Measurements from ENCODE around the gene CTDP1.

Gene CTDP1

DNA sequence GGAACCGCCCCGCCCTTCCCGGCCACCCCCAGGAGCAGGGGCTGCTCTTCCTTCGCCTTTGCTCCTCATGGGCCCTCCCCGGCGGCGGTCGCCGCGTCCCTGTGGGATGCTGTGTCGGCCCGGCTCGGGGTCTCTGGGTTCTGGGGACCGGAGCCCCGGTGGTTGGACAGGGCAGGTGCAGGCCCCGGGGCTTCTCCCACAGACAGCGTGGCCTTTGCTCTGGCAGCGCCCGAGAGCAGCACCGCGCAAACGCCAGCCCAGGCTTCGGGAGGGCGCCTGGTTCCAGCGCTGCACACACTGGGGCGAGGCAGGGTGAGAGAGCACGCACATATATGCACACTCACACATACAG, 109.1 kb downstream of the CTDP1 start:
- Histone ChIP-seq H3K9me3 (ENCODE audit: control insufficient read depth, low read length) (no peaks in the 10 kb centered on the region), H3K36me3 (ENCODE audit: control insufficient read depth, insufficient read depth, low read length) (no peaks in the 10 kb centered on the region), H3K27me3 (ENCODE audit: control insufficient read depth, insufficient read depth, low read length, poor library complexity, severe bottlenecking) (peaks cover 78% of the 10 kb centered on the region), H3K4me1 (ENCODE audit: control insufficient read depth, insufficient read depth, low read length) (no peaks in the 10 kb centered on the region), H3K4me3 (ENCODE audit: insufficient read depth, low read depth, low read length) (no peak overlapping the region), H3K27ac (ENCODE audit: insufficient read depth, low read depth, low read length, poor library complexity, severe bottlenecking) (no peak overlapping the region)
- WGBS, 2 experiments, result 62 to 63% methylated on average over 27 of the region's 27 CpGs

- Histone ChIP-seq H3K27ac (ENCODE audit: insufficient read depth, low read depth, low read length, poor library complexity, severe bottlenecking) (no peak overlapping the region), H3K9me3 (ENCODE audit: control insufficient read depth, low read length) (no peaks in the 10 kb centered on the region), H3K27me3 (ENCODE audit: control insufficient read depth, insufficient read depth, low read length, poor library complexity, severe bottlenecking) (peaks cover 76% of the 10 kb centered on the region), H3K4me3 (ENCODE audit: insufficient read depth, low read depth, low read length) (no peak overlapping the region), H3K4me1 (ENCODE audit: control insufficient read depth, insufficient read depth, low read length) (no peaks in the 10 kb centered on the region), H3K36me3 (ENCODE audit: control insufficient read depth, insufficient read depth, low read length) (no peaks in the 10 kb centered on the region)
- WGBS, 2 experiments, result 93% methylated on average over 54 of the region's 54 CpGs
These were observed 109.7 kb downstream of the CTDP1 start for GRCh38 chr18:79789091-79789891.

GRCh38 chr18:79789901-79790890, 110.6 kb downstream of the CTDP1 start:
- no peaks in the 10 kb centered on the region for H3K4me1 ChIP-seq (ENCODE audit: control insufficient read depth, insufficient read depth, low read length)
- no peaks in the 10 kb centered on the region for H3K36me3 ChIP-seq (ENCODE audit: control insufficient read depth, insufficient read depth, low read length)
- no peaks in the 10 kb centered on the region for H3K9me3 ChIP-seq (ENCODE audit: control insufficient read depth, low read length)
- peaks cover 66% of the 10 kb centered on the region for H3K27me3 ChIP-seq (ENCODE audit: control insufficient read depth, insufficient read depth, low read length, poor library complexity, severe bottlenecking)
- H3K4me3 ChIP-seq (ENCODE audit: insufficient read depth, low read depth, low read length), result no peak overlapping the region
- WGBS, 2 experiments, result 87 to 88% methylated on average over 46 of the region's 46 CpGs
- no peak overlapping the region for H3K27ac ChIP-seq (ENCODE audit: insufficient read depth, low read depth, low read length, poor library complexity, severe bottlenecking)

DNA sequence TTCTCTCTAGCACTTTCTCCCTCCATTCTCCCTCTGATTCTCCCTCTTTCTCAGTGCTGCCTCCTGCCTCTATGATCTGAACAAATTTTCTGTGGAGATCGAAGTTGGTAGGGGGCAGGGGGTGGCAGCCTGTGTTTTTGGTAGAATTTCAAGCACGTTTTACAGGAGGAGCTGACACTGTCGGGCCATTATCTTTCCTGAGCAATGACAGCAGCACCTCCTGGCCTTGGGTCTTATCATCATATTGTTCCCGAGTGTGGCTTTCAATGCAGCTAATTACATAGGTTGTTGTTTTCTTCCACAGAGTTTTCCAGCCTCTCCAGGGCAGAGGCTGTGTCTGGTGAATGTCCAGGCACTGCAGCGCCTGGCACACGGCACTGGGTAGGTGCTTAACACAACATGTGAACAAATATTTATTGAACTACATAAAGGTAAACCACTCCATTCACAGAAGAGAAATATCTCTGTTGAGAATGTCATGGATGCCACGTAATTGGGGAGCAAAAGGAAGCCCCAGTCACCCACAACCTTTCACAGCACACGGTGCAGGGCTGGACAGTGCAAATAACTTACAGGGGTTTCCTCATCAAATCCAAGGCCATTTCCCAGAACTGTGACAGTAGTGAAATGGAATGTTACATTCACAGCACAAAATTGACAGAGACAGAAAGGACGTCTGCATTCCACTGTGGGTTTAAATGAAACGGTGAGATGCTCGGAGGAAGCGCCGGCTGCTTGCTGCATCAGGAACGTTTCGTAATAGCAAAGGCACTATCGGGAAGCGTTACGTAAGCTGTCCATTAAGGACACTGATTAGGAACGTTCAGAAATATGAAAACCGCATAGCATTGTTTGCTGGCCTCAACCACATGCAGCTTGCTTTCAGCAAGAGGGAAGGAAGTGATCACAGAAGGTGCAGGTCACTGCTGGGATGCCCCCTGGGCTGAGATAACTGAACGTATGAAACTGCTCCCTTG, 111.7 kb downstream of the CTDP1 start:
- Histone ChIP-seq H3K9me3 (ENCODE audit: control insufficient read depth, low read length) (no peaks in the 10 kb centered on the region), H3K36me3 (ENCODE audit: control insufficient read depth, insufficient read depth, low read length) (no peaks in the 10 kb centered on the region), H3K27me3 (ENCODE audit: control insufficient read depth, insufficient read depth, low read length, poor library complexity, severe bottlenecking) (peaks cover 64% of the 10 kb centered on the region), H3K27ac (ENCODE audit: insufficient read depth, low read depth, low read length, poor library complexity, severe bottlenecking) (no peak overlapping the region), H3K4me1 (ENCODE audit: control insufficient read depth, insufficient read depth, low read length) (no peaks in the 10 kb centered on the region), H3K4me3 (ENCODE audit: insufficient read depth, low read depth, low read length) (no peak overlapping the region)
- WGBS, 2 experiments, result 80 to 82% methylated on average over 21 of the region's 21 CpGs

- Histone ChIP-seq H3K9me3 (ENCODE audit: control insufficient read depth, low read length) (no peaks in the 10 kb centered on the region), H3K27ac (ENCODE audit: insufficient read depth, low read depth, low read length, poor library complexity, severe bottlenecking) (no peak overlapping the region), H3K27me3 (ENCODE audit: control insufficient read depth, insufficient read depth, low read length, poor library complexity, severe bottlenecking) (peaks cover 64% of the 10 kb centered on the region), H3K4me1 (ENCODE audit: control insufficient read depth, insufficient read depth, low read length) (no peaks in the 10 kb centered on the region), H3K4me3 (ENCODE audit: insufficient read depth, low read depth, low read length) (no peak overlapping the region), H3K36me3 (ENCODE audit: control insufficient read depth, insufficient read depth, low read length) (no peaks in the 10 kb centered on the region)
- WGBS, 2 experiments, result 92 to 93% methylated on average over 46 of the region's 46 CpGs
These were observed 112.7 kb downstream of the CTDP1 start for GRCh38 chr18:79792096-79792987.

DNA sequence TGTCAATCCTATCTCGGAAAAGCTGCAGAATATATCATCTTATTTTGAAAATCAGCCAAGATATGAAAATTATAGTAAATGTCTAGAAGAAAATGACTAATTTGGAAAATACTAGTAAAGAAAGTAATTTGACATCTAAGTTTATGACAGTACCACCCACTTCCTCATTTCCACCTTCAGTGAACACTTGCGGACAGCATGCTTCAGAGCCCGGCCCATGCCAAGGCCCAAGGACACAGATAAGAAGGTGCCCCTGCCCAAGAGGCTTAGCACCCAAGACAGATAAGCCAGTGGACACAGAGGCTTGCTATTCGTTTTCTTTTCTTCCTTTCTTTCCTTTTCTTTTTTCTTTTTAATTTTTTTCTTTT, 113.4 kb downstream of the CTDP1 start:
- Histone ChIP-seq H3K9me3 (ENCODE audit: control insufficient read depth, low read length) (no peaks in the 10 kb centered on the region), H3K27me3 (ENCODE audit: control insufficient read depth, insufficient read depth, low read length, poor library complexity, severe bottlenecking) (peaks cover 64% of the 10 kb centered on the region), H3K4me1 (ENCODE audit: control insufficient read depth, insufficient read depth, low read length) (no peaks in the 10 kb centered on the region), H3K27ac (ENCODE audit: insufficient read depth, low read depth, low read length, poor library complexity, severe bottlenecking) (no peak overlapping the region), H3K36me3 (ENCODE audit: control insufficient read depth, insufficient read depth, low read length) (no peaks in the 10 kb centered on the region), H3K4me3 (ENCODE audit: insufficient read depth, low read depth, low read length) (no peak overlapping the region)
- WGBS, 2 experiments, result 81 to 87% methylated on average over 3 to 4 of the region's 4 CpGs

DNA sequence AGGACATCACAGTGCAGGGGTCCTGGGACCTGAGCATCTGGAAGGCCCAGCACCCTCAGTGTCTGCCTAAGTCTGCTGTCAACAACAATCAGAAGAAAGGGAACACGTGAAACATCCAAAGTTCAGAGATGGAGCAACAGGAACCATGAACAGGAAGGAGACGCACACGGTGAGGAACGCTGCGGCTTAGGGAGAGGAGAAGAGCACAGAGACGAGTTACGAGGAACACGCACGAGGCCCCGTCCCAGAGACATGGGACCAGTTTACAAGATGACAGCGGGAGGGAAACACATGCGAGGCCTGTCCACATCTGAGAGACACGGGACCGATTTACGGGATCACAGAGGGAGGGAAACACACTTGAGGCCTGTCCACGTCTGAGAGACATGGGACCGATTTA, 115.2 kb downstream of the CTDP1 start:
- no peaks in the 10 kb centered on the region for H3K9me3 ChIP-seq (ENCODE audit: control insufficient read depth, low read length)
- no peaks in the 10 kb centered on the region for H3K36me3 ChIP-seq (ENCODE audit: control insufficient read depth, insufficient read depth, low read length)
- no peak overlapping the region for H3K4me3 ChIP-seq (ENCODE audit: insufficient read depth, low read depth, low read length)
- WGBS, 2 experiments, result 92% methylated on average over 17 of the region's 17 CpGs
- peaks cover 9% of the 10 kb centered on the region for H3K4me1 ChIP-seq (ENCODE audit: control insufficient read depth, insufficient read depth, low read length)
- peaks cover 64% of the 10 kb centered on the region for H3K27me3 ChIP-seq (ENCODE audit: control insufficient read depth, insufficient read depth, low read length, poor library complexity, severe bottlenecking)
- no peak overlapping the region for H3K27ac ChIP-seq (ENCODE audit: insufficient read depth, low read depth, low read length, poor library complexity, severe bottlenecking)

DNA sequence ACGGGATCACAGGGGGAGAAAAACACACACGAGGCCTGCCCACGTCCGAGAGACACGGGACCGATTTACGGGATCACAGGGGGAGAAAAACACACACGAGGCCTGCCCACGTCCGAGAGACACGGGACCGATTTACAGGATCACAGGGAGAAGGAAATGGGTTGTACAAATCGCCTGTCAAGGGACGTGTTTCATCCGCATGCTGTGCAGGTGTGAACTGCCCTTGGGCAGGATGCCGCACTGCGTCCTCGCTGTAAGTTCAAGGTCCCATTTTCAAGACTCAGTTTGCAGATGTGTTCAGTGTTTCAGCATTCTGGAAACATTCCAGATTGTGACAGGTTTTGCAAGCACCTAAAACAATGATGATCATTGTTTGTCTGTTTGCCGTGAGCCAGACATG, 115.8 kb downstream of the CTDP1 start:
- H3K4me1 ChIP-seq (ENCODE audit: control insufficient read depth, insufficient read depth, low read length), result peaks cover 9% of the 10 kb centered on the region
- peaks cover 64% of the 10 kb centered on the region for H3K27me3 ChIP-seq (ENCODE audit: control insufficient read depth, insufficient read depth, low read length, poor library complexity, severe bottlenecking)
- H3K9me3 ChIP-seq (ENCODE audit: control insufficient read depth, low read length), result no peaks in the 10 kb centered on the region
- H3K4me3 ChIP-seq (ENCODE audit: insufficient read depth, low read depth, low read length), result no peak overlapping the region
- H3K36me3 ChIP-seq (ENCODE audit: control insufficient read depth, insufficient read depth, low read length), result no peaks in the 10 kb centered on the region
- no peak overlapping the region for H3K27ac ChIP-seq (ENCODE audit: insufficient read depth, low read depth, low read length, poor library complexity, severe bottlenecking)
- 95 to 96% methylated on average over 19 of the region's 19 CpGs for WGBS, 2 experiments

GRCh38 chr18:79796016-79796415, 116.4 kb downstream of the CTDP1 start:
- H3K9me3 ChIP-seq (ENCODE audit: control insufficient read depth, low read length), result no peaks in the 10 kb centered on the region
- H3K4me1 ChIP-seq (ENCODE audit: control insufficient read depth, insufficient read depth, low read length), result peaks cover 9% of the 10 kb centered on the region
- H3K27me3 ChIP-seq (ENCODE audit: control insufficient read depth, insufficient read depth, low read length, poor library complexity, severe bottlenecking), result peaks cover 64% of the 10 kb centered on the region
- 86 to 90% methylated on average over 6 to 7 of the region's 7 CpGs for WGBS, 2 experiments
- H3K27ac ChIP-seq (ENCODE audit: insufficient read depth, low read depth, low read length, poor library complexity, severe bottlenecking), result no peak overlapping the region
- no peak overlapping the region for H3K4me3 ChIP-seq (ENCODE audit: insufficient read depth, low read depth, low read length)
- no peaks in the 10 kb centered on the region for H3K36me3 ChIP-seq (ENCODE audit: control insufficient read depth, insufficient read depth, low read length)
